Measurements from ENCODE around the gene ATP1A4.

GRCh38 chr1:160112357-160112756 lies 39.0 kb upstream of the ATP1A4 start:
- TF ChIP-seq, protein P1, sequence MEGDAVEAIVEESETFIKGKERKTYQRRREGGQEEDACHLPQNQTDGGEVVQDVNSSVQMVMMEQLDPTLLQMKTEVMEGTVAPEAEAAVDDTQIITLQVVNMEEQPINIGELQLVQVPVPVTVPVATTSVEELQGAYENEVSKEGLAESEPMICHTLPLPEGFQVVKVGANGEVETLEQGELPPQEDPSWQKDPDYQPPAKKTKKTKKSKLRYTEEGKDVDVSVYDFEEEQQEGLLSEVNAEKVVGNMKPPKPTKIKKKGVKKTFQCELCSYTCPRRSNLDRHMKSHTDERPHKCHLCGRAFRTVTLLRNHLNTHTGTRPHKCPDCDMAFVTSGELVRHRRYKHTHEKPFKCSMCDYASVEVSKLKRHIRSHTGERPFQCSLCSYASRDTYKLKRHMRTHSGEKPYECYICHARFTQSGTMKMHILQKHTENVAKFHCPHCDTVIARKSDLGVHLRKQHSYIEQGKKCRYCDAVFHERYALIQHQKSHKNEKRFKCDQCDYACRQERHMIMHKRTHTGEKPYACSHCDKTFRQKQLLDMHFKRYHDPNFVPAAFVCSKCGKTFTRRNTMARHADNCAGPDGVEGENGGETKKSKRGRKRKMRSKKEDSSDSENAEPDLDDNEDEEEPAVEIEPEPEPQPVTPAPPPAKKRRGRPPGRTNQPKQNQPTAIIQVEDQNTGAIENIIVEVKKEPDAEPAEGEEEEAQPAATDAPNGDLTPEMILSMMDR (conservative IDR thresholded peaks at IDR 0.05; ENCODE audit: low read depth, low read length): no peak
- no peak for TF ChIP-seq EZH2 (IDR thresholded peaks at IDR 0.05; ENCODE audit: borderline replicate concordance, low read depth, low read length, poor library complexity, severe bottlenecking)

Measured in A673 (cell line).